HG03520 (cell line): Measurements from ENCODE around the gene PCSK5.

Experiments
- ATAC-seq: cut with Tn5 transposase; IDR thresholded peaks from one replicate; pipeline ENCODE4 v1.9.1; 2021; ENCODE audit warnings: mild to moderate bottlenecking, moderate library complexity; ENCODE audit not compliant: unreplicated experiment

The PCSK5 gene

GRCh38 chr9:76176171-76176570 lies 285.7 kb downstream of the PCSK5 start:
- ATAC-seq, result no peak

GRCh38 chr9:76177931-76178330 lies 287.5 kb downstream of the PCSK5 start:
- no peak for ATAC-seq

GRCh38 chr9:76180541-76180940 lies 290.1 kb downstream of the PCSK5 start:
- no peak for ATAC-seq

DNA sequence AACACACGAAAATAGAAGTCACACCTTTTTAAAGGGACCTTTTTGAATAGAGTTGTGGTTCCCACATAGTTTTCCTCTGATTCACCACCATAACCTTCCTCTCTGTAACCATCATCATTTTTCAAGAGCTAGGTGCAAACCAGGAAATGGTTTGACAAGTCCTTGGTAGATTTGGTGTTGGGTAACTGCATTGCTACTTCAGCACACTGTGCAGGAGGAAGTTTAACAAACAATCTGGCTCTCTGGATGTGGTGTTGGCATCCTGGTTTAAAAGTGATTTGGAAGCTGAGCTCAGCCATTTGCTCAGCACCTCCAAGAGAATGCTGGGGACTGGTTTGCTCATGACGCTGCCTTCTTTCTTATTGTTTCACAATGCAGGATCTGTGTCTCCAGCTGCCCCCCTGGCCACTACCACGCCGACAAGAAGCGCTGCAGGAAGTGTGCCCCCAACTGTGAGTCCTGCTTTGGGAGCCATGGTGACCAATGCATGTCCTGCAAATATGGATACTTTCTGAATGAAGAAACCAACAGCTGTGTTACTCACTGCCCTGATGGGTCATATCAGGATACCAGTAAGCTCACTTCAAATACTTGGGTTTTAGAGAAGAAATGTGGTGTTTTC lies 290.7 kb downstream of the PCSK5 start:
- no peak for ATAC-seq

- no peak for ATAC-seq
Measured at GRCh38 chr9:76181781-76182180, 291.3 kb downstream of the PCSK5 start.

GRCh38 chr9:76185432-76185831 lies 295.0 kb downstream of the PCSK5 start:
- no peak for ATAC-seq

GRCh38 chr9:76188286-76188685 lies 297.8 kb downstream of the PCSK5 start:
- no peak for ATAC-seq

GRCh38 chr9:76188905-76189304 lies 298.4 kb downstream of the PCSK5 start:
- ATAC-seq, result no peak

GRCh38 chr9:76191493-76191892 lies 301.0 kb downstream of the PCSK5 start:
- ATAC-seq, result no peak

- ATAC-seq, result no peak
Measured at GRCh38 chr9:76192013-76192412, 301.5 kb downstream of the PCSK5 start.

DNA sequence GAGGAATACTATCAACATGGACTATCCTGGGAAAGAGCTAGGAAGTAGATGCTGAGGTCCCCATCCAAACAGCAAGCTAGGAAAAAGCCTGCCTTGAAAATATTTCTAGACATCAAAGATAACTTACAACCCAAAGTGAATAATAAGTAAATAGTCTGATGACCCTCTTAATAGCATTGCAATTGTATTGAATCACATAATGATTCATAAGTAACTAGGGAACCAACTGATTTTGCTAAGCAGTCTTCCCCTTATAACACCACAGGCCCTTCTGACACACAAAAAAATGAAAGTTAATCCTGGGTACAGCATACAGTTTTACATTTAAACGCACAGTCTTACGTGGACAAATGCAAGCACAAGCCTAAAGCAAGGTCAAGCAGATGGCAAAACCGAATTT lies 304.4 kb downstream of the PCSK5 start:
- no peak for ATAC-seq

- no peak for ATAC-seq
Measured at GRCh38 chr9:76198336-76198735, 307.9 kb downstream of the PCSK5 start.

GRCh38 chr9:76200315-76200714 lies 309.8 kb downstream of the PCSK5 start:
- ATAC-seq, result no peak

GRCh38 chr9:76200745-76201144 lies 310.3 kb downstream of the PCSK5 start:
- no peak for ATAC-seq

DNA sequence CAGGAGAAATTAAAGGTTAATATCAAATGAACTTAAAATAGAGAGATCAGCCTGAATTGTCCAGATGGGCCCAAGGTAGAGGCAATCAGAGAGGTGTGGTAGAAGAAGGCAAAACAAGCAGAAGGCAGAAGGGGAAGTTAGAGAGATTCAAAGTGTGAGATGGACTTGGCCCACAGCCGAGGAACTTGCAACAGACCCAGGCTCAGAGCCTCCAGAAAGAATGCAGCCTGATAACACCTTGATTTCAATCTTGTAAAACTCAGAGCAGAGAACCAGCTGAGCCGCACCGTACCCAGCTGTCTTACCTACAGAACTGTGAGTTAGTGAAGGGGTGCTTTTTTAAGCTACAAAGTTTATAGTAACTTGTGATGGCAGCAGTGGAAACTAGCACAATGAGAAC lies 312.9 kb downstream of the PCSK5 start:
- ATAC-seq, result no peak

- no peak for ATAC-seq
Measured at GRCh38 chr9:76206821-76207220, 316.3 kb downstream of the PCSK5 start.

GRCh38 chr9:76213751-76214150 lies 323.3 kb downstream of the PCSK5 start:
- no peak for ATAC-seq

GRCh38 chr9:76215066-76215465 lies 324.6 kb downstream of the PCSK5 start:
- no peak for ATAC-seq

- no peak for ATAC-seq
Measured at GRCh38 chr9:76216161-76216649, 325.7 kb downstream of the PCSK5 start.

DNA sequence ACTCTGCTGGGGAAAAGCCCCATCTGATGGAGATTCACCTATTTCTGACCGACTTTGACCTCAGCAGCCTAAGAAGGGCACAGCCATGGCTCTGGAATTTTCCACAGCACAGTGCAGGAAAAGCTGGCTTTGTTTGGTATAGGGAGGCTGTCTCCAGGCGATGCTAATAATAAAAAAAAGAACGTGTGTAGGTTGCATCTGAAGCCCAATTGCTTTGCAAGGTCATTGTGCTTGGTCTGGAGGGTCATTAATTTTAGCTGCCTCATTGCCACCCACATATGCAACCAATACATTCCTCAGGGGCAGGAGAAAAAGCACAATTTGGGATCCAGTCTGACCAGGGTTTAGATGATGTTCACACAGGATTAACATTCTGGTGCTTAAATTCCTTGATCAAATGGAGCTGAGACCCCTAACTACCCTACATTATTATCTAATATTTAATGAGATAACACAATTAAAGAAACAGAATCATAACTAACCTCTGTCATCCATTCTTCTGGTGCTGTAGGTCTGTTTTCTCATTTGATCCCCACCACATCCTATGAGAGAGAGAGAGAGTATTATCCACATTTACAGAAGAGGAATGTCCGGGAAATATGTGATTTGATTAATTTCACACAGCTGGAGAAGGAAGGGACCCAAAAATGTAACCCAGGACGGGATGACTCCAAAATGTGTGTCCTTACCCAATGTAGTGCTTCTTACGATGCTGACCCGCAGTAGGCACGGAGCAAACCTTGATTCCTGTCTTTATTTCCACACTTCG lies 327.8 kb downstream of the PCSK5 start:
- ATAC-seq, result no peak

- no peak for ATAC-seq
Measured at GRCh38 chr9:76218886-76219445, 328.5 kb downstream of the PCSK5 start.

GRCh38 chr9:76219560-76220151 lies 329.2 kb downstream of the PCSK5 start:
- no peak for ATAC-seq
